ENCODE measurements around the gene SNAPIN.
"Not testable (repeated sequence)": the region's sequence is repeated elsewhere in the genome, so short reads cannot be mapped to it uniquely, and the experiment has no call there.

SNAPIN gene

DNA sequence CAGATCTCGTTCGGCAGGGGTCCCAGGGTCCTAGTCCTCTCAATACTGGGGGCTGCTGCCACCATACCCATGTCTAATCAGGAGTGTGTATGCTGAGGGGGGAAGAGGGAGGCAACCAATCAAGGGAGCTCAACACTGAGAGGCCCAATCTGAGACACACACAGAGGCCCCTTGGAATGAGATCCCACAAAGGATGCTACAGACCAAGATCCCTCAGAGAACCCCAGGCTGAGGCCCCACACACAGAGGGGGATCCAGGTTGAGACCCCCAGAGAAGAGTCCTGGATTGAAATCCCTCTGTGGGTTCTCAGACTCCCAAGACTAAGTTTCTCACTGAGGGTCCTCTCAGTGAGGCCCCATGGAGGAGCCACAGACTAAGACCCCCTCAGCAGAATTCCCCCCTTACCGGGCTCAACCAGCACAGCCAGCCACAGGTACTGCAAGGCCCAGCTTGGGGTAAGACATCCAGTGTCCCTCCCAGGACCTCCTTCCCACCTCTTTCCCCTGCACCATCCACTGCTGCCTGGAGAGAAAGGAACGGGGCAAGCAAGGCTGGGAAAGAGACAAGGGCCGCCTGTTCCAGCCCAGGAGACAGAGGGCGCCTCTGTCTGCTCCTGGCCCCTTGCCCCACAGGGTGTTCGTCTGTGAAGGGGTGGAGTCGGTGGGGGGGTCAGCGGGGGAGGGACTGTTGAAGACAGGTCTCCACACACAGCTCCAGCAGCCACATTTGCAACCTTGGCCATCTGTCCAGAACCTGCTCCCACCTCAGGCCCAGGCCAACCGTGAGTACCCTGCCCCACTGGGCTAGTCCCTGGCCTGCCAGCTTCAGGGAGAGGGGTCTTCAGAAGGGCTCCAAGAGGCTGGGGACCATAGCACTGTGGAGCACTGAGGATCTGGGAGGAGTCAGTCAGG is 30.5 kb upstream of the SNAPIN start, which contains the start of gene S100A1:
S100A1 (plus strand) TSS at position 720 of the 912 bp plus-strand sequence. CDS start 2,088 bp downstream, outside the sequence.
- DNase-seq = no peak

DNA sequence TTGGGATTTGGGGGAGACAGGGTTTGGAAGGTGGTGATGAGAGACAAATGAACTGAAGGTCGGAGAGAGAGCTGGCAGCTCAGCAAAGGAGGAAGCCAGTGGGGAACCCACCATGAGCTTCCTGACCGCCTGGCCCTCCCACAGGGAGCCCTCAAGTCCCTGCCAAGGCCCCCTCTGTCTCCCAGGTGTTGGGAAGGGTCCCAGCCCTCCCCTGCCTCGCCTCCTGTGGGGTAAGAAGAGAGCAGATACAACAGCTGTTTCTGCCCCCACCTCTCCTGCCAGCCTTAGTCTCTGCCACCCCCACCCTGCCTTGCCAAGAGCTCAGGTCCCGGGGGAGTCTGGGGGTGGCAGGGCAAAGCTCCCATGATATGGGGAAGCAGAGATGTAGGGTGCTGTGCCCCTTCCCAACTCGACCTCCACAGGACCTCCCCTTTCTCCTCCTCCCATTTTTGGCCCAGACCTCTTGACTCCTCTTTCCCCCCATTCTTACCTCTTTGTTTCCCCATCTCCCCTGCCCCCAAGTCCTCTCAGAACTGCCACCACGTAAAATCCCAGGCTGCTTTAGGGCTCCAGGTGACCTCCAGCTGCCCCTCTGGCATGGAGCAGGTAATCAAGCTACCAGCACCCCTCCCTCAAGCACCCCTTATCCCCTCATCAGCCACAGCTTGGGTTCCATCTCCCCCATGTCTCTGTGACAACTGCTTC is 29.7 kb upstream of the SNAPIN start:
- DNase-seq = no peak

DNA sequence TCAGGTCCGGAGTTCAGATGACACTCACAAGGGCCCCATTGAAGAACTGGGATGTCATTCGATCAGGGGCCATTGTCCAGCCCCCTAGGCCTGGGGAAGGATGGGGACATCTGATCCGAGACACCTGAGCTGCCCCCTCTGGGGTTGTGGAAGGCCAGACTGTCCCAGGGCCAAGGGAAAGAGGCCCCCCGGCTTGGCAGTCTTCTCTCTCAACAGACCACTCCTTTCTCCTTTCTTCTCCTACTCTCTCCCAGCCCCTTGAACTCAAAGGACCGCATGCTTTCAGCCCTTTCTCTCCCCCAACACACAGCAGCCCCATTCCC is 29.2 kb upstream of the SNAPIN start:
- no peak for DNase-seq

DNA sequence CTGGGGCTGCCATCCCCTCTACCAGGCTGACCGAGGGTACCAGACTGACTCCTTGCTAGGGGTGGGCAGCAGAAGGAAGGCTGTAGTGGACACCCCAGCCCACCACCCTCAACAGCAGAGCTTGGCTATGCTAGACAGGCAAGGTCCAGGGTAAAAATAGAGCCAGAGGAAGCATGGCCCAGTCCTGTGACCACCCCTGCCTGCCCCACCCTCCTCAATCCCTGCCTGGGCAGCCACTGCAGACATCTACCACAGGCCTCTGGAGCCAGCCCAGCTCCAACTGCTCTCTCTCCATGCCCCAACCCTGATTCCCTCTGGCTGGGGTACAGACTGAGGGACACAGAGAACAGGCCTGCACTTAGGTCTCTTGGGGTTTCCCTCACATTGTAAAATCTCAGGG is 28.5 kb upstream of the SNAPIN start:
- DNase-seq = no peak

DNA sequence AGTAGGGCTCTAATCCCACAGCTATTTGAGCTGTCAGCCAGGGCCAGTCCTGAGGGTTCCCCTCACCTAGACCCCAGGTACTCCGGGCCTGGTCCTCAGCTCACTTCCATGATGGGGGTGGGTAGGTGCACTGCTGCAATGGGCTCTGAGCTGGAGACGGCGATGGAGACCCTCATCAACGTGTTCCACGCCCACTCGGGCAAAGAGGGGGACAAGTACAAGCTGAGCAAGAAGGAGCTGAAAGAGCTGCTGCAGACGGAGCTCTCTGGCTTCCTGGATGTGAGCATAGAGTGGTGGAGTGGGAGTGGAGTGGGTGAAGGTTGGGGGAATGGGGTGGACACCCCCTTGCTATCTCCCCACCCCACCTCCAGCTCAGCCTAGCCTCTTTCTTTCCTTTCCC is 28.1 kb upstream of the SNAPIN start:
- DNase-seq = no peak

DNA sequence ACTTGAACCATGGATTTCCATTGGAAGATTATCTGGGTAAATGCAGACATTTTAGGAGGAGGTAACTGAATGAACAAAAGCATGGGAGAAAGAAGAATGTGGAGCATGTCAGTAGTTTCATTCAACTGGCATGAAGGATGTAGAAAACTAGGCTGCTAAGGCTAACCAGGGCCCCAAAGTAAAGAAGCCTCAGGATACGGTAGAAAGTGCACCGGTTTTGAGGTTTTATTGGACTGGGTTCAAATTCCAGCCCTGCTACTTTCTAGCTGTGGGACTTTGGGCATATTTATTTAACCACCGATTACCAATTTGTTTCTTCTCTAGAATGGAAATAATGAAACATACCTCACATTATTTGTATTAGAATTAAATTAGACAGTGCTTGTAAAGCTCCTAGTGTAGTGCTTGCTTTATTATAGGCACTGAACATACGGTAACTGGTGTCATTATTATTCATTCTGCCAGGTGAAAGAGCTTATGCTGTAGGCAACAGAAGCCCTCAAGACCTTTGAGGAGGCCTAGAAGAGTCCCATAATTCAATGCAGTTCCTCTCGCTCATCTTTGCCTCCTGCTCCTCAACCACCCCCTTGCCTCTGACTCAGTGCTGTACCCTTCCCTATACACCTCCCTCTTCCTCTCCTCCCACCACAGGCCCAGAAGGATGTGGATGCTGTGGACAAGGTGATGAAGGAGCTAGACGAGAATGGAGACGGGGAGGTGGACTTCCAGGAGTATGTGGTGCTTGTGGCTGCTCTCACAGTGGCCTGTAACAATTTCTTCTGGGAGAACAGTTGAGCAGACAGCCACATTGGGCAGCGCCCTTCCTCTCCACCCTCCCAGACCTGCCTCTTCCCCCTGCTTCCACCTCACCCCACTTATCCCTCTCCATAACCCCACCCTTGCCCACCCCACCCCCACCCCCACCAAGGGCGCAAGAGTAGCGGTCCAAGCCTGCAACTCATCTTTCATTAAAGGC is 27.2 kb upstream of the SNAPIN start:
- DNase-seq = no peak

DNA sequence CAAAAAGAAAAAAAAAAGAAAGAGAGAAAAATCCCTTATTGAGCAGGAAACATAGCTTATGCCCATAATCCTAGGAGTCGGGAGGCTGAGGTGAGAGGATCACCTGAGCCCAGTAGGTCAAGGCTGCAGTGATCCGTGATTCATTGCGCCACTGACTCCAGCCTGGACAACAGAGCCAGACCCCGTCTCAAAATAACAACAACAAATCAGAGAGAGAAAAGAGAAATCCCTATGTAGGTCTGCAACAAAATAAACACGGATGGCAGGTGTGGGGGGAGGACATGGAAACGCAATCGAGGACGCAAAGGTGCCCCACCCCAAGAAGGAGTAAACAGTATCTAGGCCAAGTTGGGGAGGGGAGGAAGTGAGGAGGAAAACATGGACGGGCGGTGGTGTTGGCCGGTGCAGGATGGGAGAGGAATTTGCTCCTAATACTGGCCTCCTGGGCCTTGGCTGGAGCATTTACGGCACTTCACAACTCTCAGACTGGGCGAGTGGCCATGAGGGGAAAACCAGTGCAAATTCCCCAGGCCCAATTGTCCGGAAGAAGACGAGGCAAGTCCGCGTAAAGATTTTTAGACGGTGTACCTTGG is 25.2 kb upstream of the SNAPIN start:
- no peak for DNase-seq

DNA sequence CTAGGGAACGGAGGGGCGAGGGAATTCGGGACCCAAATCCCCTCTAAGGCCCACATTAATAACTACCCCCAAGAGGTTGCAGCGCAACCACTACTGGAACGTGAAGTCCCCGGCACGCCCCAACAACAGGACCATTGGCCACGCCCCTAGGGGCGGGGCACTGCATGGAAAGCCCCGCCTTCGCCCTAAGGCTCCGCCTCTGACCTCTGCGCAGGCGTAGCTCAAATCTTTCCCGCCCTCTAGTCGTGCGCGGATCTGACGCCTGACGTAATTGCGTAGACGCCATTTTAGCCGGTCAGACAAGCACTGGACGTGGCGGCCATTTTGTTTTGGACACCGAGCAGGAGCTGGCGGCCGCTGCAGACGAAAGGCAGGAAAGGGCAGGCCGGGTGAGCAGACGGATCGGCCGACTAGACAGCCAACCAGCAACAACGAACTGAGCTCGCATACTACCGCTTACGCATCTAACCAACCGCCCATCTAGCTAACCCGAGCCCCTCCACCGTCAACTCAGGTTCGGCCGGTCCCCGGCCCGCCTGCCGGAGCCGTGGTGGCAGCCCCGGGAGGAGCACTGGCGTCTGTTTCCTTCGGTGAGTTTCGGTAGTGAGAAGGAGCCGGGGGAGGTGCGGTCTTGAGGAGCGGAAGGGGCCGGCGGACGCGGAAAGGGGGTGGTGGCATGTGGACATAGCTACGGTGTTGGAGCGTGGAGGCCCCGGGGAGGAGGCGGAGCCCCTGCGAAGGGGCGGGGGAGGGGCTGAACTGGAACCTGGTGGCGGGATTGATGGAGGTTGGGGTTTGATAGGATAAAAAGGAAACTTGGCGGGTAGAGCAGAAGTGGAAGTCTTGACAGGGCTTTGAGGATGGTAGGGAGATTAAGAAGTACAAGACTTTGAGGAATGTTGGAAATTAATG is 24.5 kb upstream of the SNAPIN start, which contains the start of gene CHTOP:
CHTOP (plus strand) TSS at position 313 of the 912 bp plus-strand sequence. CDS start 2,523 bp downstream, outside the sequence.
- DNase-seq = peak; percentile 98

DNA sequence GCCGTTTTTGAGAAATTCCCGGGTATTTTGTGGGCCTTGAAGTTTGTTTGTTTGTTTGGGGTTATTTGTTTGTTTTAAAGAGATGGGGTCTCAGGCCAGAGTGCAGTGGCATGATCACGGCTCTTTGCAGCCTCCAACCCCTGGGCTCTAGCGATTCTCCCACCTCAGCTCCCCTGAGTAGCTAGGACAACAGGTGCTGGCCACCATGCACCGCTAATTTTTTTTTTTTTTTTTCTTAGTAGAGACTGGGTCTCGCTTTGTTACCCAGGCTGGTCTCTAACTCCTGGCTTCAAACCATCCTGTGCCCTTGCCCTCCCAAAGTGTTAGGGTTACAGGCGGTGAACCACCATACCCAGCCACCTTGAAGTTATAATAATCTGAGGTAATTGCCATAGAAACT is 22.6 kb upstream of the SNAPIN start:
- DNase-seq = no peak

DNA sequence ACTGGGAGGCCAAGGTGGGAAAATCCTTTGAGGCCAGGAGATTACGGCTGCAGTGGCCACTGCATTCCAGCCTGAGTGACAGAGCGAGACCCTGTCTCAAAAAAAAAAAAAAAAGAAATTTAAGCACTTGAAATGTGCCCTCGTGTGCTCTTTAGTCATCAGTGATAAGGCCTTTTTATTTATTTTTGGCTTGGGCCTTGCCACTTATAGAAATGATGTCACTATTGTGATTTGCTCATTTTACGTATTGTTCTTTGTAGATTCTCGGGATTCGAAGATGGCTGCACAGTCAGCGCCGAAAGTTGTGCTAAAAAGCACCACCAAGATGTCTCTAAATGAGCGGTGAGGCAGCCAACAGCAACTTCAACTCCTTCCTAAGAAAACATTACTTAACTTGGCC is 22.2 kb upstream of the SNAPIN start:
- no peak for DNase-seq

DNA sequence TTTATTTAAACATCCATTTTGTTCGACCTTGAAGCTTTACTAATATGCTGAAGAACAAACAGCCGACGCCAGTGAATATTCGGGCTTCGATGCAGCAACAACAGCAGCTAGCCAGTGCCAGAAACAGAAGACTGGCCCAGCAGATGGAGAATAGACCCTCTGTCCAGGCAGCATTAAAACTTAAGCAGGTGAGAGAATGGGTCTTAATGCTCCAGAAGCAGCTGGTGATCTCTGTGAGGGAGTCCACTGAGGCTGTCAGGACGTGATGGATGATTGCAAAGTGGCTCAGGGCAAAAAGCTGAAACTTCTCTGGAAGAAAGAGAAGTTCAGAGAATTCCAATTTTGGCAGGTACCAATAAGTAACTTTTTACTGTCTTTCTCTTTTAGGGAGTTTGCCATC is 20.2 kb upstream of the SNAPIN start:
- DNase-seq = no peak

DNA sequence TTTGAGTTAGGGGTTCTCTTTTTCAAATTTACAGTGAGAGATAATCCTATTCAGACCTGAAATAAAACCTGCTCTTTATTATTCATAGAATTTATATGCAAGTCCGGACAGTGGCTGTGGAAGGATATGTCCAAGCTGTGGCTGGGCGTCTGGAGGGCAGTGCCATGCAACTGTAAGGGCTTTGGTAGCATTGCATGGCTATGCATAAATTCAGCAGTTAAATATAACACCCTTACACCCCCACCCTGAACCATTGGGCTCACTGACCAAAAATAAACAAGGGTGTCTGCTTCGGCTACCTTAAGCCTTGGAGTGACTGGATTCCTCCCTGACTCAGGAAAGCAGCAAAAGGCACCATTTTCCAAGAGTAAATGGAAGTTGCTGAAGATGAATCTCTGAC is 19.2 kb upstream of the SNAPIN start:
- no peak for DNase-seq

DNA sequence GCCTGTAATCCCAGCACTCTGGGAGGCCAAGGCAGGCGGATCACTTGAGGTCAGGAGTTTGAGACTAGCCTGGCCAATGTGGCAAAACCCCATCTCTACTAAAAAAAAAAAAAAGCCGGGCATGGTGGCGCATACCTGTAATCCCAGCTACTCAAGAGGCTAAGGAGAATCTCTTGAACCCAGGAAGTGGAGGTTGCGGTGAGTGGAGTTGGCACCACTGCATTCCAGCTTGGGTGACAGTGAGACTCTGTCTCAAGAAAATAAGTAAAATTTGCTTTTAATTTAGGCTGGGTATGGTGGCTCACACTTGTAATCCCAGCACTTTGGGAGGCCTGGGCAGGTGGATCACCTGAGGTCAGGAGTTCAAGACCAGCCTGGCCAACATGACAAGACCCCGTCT is 18.3 kb upstream of the SNAPIN start:
- DNase-seq = not testable (repeated sequence)

DNA sequence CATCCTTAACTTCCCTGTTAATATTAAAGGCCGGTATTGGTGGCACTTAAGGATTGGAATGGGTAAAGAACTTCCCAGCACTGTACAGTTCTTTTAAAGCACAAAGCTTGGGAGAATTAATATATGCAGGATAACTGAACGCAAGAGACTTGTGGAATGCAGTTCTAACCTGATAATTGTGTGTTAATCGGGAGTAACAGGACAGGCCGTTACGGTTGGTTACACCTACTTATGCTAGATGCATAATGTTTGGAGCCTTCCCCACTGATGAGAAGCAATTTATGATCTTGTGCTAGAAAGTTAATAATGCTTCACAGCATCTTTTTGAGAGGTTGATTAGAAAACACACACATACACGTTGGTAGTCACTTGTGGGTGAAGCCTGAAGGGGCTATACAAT is 17.6 kb upstream of the SNAPIN start:
- DNase-seq = no peak

DNA sequence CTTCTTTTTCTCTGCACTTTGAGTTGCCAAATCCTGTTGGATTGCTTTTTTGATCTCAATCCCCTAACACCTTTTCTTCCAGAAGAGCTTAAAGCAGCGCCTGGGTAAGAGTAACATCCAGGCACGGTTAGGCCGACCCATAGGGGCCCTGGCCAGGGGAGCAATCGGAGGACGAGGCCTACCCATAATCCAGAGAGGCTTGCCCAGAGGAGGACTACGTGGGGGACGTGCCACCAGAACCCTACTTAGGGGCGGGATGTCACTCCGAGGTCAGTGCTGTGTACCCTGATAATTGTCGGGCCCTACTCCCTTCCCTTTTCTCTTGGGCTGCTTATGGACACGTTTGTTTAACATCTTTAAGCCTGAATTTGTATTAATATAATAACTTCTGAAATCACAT is 16.3 kb upstream of the SNAPIN start:
- no peak for DNase-seq

DNA sequence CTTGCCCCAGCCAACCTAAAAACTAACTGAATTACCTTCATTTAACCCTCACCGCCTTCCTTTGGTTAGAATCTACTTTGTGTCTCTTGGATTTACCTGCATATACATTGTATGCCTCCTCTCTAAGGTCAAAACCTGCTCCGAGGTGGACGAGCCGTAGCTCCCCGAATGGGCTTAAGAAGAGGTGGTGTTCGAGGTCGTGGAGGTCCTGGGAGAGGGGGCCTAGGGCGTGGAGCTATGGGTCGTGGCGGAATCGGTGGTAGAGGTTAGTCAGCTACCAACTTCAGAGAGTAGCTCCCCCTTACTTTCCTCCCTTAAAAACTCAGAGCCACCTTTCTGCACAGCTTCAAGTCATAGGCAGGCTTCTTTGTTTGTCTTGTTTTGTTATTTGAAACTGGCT is 15.4 kb upstream of the SNAPIN start:
- no peak for DNase-seq

DNA sequence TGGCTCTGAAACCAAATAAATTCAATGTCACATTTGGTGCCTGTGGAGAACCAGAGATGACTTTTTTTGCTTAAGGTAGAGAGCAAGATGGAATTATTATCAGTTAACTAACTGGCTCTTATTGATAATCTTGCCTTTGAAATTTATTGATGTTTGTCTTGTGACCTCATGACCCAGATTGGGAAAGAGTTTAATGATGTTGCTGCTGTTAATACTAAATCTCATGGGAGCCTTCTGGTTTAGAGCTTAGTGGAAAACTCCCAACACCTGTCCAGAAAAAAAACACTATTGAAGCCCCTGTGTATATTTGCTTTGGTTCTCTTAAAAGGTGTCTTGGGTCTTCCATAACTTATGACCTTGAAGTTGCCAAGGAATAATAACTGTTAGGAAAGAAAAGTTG is 14.7 kb upstream of the SNAPIN start:
- no peak for DNase-seq

DNA sequence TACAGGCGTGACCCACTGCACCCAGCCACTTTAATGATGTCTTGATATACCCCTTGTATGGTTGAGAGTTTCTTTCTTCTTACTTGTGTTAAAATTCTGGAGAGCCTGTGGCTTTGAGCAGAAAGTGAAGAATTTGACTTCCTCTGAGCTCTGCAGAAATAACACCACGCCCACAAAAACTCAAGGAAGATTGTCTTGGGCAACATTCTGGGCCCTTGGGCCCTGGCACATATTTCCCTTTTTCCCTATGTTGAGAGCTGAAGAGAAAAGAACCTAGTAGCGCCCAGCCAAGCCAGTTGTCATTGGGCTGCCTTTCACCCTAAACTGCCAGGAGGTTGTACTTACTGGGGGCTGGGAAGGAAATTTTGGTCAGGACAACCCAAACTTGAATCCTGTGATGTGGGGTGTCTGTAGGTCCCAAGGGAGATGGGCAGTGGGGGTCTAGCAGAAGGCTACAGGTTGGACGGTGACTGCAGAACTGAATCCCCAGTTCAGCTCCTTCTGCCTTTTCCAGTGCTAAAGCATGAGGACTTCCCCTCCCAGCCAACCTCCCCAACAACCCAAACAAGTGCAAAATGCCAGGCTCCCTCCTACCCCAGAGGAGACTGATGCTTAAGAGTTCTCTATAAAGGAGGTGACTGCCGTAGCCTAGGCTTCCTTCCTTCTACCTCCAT is 11.7 kb upstream of the SNAPIN start:
- DNase-seq = no peak

DNA sequence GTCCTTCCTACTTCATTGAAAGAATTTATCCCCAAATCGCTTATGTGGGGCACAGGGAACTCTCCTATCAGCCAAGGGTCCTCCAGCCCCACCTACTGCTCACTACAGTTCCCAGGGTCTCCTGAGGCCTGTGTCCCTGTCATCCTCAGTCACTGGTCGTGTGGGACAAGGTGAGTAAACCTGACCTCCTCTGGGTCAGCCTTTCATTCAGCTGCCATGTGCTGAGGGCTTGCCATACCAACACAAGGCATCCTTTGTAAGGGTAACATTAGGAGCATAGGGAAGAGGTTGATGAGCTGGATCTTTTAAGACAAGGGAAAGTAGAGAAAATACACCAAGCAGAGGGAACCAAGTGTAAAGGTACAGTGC is 11.2 kb upstream of the SNAPIN start:
- no peak for DNase-seq

DNA sequence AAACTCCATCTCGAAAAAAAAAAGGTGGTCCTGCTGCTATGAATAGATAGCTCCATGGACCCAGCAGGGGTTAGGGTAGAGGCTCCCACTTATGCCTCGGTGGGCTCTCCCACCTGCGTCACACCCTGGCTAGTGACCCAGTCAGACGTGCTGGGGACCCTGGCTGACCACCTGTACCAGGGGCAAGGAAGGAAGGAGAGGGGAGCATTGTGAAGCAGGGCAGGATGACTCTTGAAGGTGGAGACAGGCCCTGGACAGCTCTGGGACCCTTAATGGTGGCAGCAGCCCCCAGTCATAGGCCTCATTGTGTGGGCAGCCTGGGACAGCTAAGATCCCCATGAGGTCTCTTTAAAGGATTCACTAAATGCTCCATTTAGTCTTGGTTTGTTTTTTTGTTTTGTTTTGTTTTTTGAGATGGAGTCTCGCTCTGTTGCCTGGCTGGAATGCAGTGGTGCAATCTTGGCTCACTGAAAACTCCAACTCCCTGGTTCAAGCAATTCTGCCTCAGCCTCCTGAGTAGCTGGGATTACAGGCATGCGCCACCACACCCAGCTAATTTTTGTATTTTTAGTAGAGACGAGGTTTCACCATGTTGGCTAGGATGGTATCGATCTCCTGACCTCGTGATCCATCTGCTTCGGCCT is 10.4 kb upstream of the SNAPIN start:
- DNase-seq = no peak

All from NCI-H2107 (cell line).